Colonic mucosa (tissue), 4 donors: ENCODE measurements around the gene SCRN1. TPM values are rescaled to one million over a fixed set of nuclear protein-coding genes. Genes with fewer than 3 reads are reported as not detected.

Experiments
- DNase-seq: peaks from one replicate; pipeline ENCODE4 v3.0.0-alpha.2; 2020
- H3K27ac ChIP-seq: fragments of 200-600 bp; one replicate; pipeline ENCODE4 v1.8.0; 2021
- H3K27me3 ChIP-seq: fragments of 200-600 bp; one replicate; pipeline ENCODE4 v1.8.0; 2021
- H3K36me3 ChIP-seq: fragments of 200-600 bp; one replicate; pipeline ENCODE4 v1.8.0; 2021
- H3K4me1 ChIP-seq: fragments of 200-600 bp; one replicate; pipeline ENCODE4 v1.8.0; 2021; ENCODE audit warnings: mild to moderate bottlenecking
- H3K4me3 ChIP-seq: fragments of 200-600 bp; one replicate; pipeline ENCODE4 v1.8.0; 2021
- H3K9ac ChIP-seq, 2 donors: one replicate each; pipeline ENCODE4 v1.7.0; 2013; ENCODE audit warnings: control low read depth in 2 of 2, low read depth in 2 of 2, low read length in 2 of 2
- H3K9me3 ChIP-seq: fragments of 200-600 bp; one replicate; pipeline ENCODE4 v1.8.0; 2021
- intact Hi-C: fragments of 100-400 bp; cut with DNase I; formaldehyde crosslinking; loops from one replicate; pipeline ENCODE4 v1.14.1; 2022
- total RNA-seq, 2 donors: library from RNA; stranded (reverse); fragmentation: NEBNext Ultra II Directional in 1 of 2; extraction: Animal tissue kit (Norgen Biotek cat#: 25700) in 1 of 2; gene quantifications; one replicate each; pipeline ENCODE4 v1.2.1, GENCODE V29; 2021
- TF ChIP-seq, protein P1 (sequence below): fragments of 200-600 bp; IDR thresholded peaks from one replicate; pipeline ENCODE4 v1.8.0; 2022; ENCODE audit warnings: antibody characterized with exemption, mild to moderate bottlenecking
- donor health status: healthy.
- donor health status: DM: no; HTN: no; CAD: no.
- donor health status: DM: no; HTN: no; CAD: no.

SCRN1 gene
- total RNA-seq, 2 donors from 2014 or later: 13.2 to 17.1 TPM

DNA sequence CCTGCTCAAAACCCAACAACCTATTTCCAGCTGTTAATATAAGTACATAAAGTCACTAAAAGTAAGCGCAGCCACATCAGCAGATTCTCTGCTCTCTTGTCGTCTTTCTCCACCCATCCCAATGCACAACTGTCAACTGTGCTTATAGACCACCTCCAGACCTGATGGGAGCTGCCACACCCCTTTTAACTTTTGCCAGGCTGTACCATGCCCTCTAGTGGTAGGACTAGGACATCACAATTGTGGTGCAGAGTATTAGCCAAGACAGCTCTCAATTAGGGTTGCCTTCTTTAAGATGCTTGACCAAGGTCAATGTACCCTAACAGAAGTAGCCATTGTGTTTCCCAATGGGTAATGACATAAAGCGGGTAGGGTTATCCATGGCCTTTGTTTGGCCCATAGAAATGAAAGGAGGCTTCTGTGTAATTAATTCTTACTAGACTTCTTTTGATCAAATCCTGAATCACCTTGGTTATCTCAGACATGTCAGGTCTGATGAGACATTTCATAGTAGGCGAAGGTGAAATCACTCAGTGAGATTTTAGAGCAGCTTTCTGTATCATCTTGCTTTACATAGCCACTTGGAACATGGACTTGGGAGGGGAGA lies 68.1 kb downstream of the SCRN1 start:
- Histone ChIP-seq H3K9ac (no peak overlapping the region), H3K27me3 (no peaks in the 10 kb centered on the region), H3K9me3 (no peaks in the 10 kb centered on the region), H3K27ac (no peak overlapping the region), H3K36me3 (no peaks in the 10 kb centered on the region), H3K4me3 (no peak overlapping the region), H3K4me1 (no peaks in the 10 kb centered on the region)
- intact Hi-C loops: loop anchor here (5.0 kb wide), 1 partner anchor 169 kb away; no protein-coding TSS in a partner anchor
- TF ChIP-seq, protein P1, sequence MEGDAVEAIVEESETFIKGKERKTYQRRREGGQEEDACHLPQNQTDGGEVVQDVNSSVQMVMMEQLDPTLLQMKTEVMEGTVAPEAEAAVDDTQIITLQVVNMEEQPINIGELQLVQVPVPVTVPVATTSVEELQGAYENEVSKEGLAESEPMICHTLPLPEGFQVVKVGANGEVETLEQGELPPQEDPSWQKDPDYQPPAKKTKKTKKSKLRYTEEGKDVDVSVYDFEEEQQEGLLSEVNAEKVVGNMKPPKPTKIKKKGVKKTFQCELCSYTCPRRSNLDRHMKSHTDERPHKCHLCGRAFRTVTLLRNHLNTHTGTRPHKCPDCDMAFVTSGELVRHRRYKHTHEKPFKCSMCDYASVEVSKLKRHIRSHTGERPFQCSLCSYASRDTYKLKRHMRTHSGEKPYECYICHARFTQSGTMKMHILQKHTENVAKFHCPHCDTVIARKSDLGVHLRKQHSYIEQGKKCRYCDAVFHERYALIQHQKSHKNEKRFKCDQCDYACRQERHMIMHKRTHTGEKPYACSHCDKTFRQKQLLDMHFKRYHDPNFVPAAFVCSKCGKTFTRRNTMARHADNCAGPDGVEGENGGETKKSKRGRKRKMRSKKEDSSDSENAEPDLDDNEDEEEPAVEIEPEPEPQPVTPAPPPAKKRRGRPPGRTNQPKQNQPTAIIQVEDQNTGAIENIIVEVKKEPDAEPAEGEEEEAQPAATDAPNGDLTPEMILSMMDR: peak; percentile 89
- peak; percentile 41 for DNase-seq

DNA sequence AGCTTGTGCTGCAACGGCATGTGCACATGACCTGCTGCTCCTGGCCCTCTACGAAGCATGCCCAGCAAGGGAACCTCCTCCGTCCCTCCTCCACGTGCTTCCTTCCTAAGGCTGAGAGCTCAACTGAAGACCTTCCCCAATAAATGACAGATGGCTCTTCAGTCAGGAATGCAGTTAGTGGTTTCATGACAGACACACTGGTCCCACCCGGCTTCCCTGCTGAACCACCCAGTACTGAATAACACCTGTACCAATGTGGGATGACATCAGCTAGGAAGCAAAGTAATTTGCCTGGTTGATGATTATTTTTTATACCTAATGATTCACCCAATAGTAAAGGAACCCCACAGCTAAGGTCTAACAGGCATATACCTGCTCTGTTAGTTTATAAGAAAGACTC lies 69.1 kb downstream of the SCRN1 start:
- TF ChIP-seq, protein P1: no peak
- Histone ChIP-seq H3K27me3 (no peaks in the 10 kb centered on the region), H3K4me1 (no peaks in the 10 kb centered on the region), H3K27ac (no peak overlapping the region), H3K9ac (no peak overlapping the region), H3K4me3 (no peak overlapping the region), H3K36me3 (no peaks in the 10 kb centered on the region), H3K9me3 (no peaks in the 10 kb centered on the region)
- intact Hi-C loops: loop anchor here (5.0 kb wide), 1 partner anchor 168 kb away; no protein-coding TSS in a partner anchor
- no peak for DNase-seq

DNA sequence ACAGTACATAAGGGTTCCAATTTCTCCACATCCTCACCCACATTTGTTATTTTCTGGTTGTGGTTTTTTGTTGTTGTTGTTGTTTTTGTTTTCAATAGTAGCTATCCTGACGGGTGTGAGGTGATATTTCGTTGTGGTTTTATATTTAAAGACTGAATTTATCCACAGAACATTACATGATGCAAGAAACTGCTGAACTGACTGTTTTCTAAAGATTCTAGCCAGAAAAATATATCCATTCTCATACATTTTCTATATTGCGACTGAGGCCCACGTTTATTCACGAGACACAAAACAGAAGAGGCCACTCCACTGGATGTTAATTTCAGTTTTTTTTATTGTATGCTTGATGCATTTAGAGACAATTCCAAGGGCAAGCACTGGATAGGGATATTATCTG lies 69.8 kb downstream of the SCRN1 start:
- no peak for DNase-seq
- no peak overlapping the region for H3K9ac ChIP-seq
- H3K4me3 ChIP-seq: no peak overlapping the region
- H3K27ac ChIP-seq: no peak overlapping the region
- no peaks in the 10 kb centered on the region for H3K4me1 ChIP-seq
- no peaks in the 10 kb centered on the region for H3K27me3 ChIP-seq
- H3K36me3 ChIP-seq: no peaks in the 10 kb centered on the region
- TF ChIP-seq, protein P1: no peak
- H3K9me3 ChIP-seq: no peaks in the 10 kb centered on the region
- intact Hi-C loops: loop anchor here (5.0 kb wide), 2 partner anchors 167 to 277 kb away; no protein-coding TSS in a partner anchor

DNA sequence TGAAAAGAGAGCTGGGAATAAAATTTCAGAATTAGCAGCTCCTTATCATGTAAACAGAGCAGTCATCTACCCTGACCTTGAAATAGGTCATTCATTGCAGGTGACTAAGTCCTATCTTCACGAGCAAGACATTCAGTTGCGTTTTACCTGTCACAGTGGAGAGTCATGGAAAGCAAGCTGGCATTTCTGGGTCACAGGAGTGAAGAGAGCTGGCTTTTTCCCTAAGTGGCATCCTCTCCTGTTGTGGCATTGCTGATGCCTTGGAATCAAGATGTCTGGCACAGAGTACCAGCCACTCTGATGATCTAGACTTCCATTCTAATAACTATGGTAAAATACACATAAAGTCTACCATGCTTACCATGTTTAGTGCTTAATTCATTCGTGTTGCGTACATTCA lies 70.8 kb downstream of the SCRN1 start:
- intact Hi-C loops: loop anchor here (5.0 kb wide), 1 partner anchor 277 kb away; no protein-coding TSS in a partner anchor

DNA sequence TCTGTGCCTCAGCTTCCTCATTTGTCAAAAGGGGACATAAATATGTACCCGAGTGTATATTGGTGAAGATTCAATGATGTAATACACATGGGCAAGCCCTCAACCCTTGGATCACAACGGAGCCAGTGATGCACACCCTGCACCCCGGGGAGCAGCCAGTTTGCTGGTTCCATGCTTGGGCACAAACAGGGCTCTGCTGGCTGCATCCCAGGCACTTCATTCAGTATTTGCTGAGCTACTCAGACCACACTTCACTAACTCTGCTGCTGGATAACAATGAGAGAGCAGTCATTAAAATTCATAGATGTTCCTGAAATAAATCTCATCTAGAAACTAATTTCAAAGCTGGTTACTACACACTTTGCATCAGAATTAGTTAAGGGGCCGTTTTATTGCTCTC lies 72.0 kb downstream of the SCRN1 start:
- TF ChIP-seq, protein P1: no peak
- no peaks in the 10 kb centered on the region for H3K27me3 ChIP-seq
- no peaks in the 10 kb centered on the region for H3K36me3 ChIP-seq
- no peak for DNase-seq
- H3K9me3 ChIP-seq: no peaks in the 10 kb centered on the region
- no peaks in the 10 kb centered on the region for H3K4me1 ChIP-seq
- no peak overlapping the region for H3K9ac ChIP-seq
- no peak overlapping the region for H3K4me3 ChIP-seq
- intact Hi-C loops: loop anchor here (5.0 kb wide), 1 partner anchor 275 kb away; no protein-coding TSS in a partner anchor
- H3K27ac ChIP-seq: no peak overlapping the region

More for the DNA sequence above, 70.8 kb downstream of the SCRN1 start:
- Histone ChIP-seq H3K9ac (no peak overlapping the region), H3K27ac (no peak overlapping the region), H3K27me3 (no peaks in the 10 kb centered on the region), H3K4me3 (no peak overlapping the region), H3K9me3 (no peaks in the 10 kb centered on the region), H3K36me3 (no peaks in the 10 kb centered on the region), H3K4me1 (no peaks in the 10 kb centered on the region)
- TF ChIP-seq, protein P1: no peak
- no peak for DNase-seq
